Panc1 (cell line): ENCODE data around the gene ABHD17A.

Source experiments
- CTCF ChIP-seq: fragments of 450-650 bp; IDR thresholded peaks from 2 replicates; pipeline ENCODE4 v1.5.1; 2017; ENCODE audit warnings: mild to moderate bottlenecking
- POLR2AphosphoS5 ChIP-seq: IDR thresholded peaks from 2 replicates; pipeline ENCODE4 v1.6.1; 2012; ENCODE audit warnings: mild to moderate bottlenecking, low read depth, low read length, moderate library complexity
- REST ChIP-seq, 2 experiments: IDR thresholded peaks; 2 replicates each; pipeline ENCODE4 v1.6.1; 2011 to 2012; ENCODE audit warnings: low read depth in 2 of 2, control low read depth in 1 of 2, low read length in 1 of 2, mild to moderate bottlenecking in 1 of 2, moderate library complexity in 1 of 2; ENCODE audit not compliant: insufficient read depth in 1 of 2
- SIN3A ChIP-seq: IDR thresholded peaks from 2 replicates; pipeline ENCODE4 v1.6.1; 2012; ENCODE audit warnings: low read depth, mild to moderate bottlenecking, low read length, moderate library complexity, borderline replicate concordance; ENCODE audit not compliant: insufficient read depth
- TCF7L2 ChIP-seq: IDR thresholded peaks from 2 replicates; pipeline ENCODE4 v1.6.1; 2011; ENCODE audit warnings: mild to moderate bottlenecking, low read depth, low read length, inconsistent platforms

DNA sequence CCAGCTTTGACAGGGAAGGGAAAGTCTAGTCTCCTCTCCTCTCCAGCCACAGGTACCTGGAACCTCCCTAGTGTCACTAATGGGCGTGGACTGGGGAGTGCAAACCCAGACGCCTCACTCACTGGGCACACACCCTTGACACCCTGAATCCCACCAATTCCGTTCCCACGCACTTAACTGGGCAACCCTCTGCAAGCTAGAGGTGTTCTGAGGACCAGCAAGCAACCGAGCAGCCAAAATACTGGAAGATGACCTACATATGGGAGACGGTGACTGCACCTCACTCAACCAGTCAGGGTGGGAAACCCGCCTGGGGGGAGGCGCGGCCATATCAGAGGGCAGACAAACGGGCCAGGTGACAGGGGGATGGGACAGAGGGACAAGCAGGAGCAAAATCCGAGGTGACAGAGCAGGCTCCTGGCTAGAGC, 991 bp downstream of the ABHD17A start:
- no peak for TF ChIP-seq CTCF
- TF ChIP-seq REST (IDR thresholded peaks at IDR 0.05; ENCODE audit: insufficient read depth in 1 of 2, low read depth in 2 of 2, low read length in 1 of 2) = no peak
- TF ChIP-seq POLR2AphosphoS5 = no peak
- TF ChIP-seq SIN3A = no peak
- TF ChIP-seq TCF7L2 = no peak
